HepG2 (cell line): ENCODE measurements around the gene SEC63. TPM values are rescaled to one million over a fixed set of nuclear protein-coding genes. Genes with fewer than 3 reads are reported as not detected.
A peak's percentile ranks its signal among the peaks of the same experiment; 100 is the strongest.

Source experiments
- ETV6 ChIP-seq: sonication (generic); formaldehyde crosslinking; conservative IDR thresholded peaks from 2 replicates; pipeline ENCODE4 v1.4.0; 2020; ENCODE audit warnings: missing genetic modification reagents
- FOXA3 ChIP-seq: IDR thresholded peaks from 2 replicates; pipeline ENCODE4 v1.6.1; 2016; ENCODE audit warnings: missing genetic modification reagents, missing compliant biosample characterization
- NR2F1 ChIP-seq, 2 experiments: fragments of 450-650 bp in 1 of 2; formaldehyde crosslinking in 1 of 2; IDR thresholded peaks; 2 replicates each; pipeline versions ENCODE4 v1.5.0 to v1.6.1; 2016 to 2020; ENCODE audit warnings: mild to moderate bottlenecking in 1 of 2, missing compliant biosample characterization in 1 of 2, missing genetic modification reagents in 1 of 2, moderate library complexity in 1 of 2
- PHF5A ChIP-seq: IDR thresholded peaks from one replicate; pipeline ENCODE4 v1.6.1; 2018; ENCODE audit warnings: low read depth, missing genetic modification reagents; ENCODE audit not compliant: unreplicated experiment
- SOX5 ChIP-seq: IDR thresholded peaks from 2 replicates; pipeline ENCODE4 v1.6.1; 2016; ENCODE audit warnings: borderline replicate concordance
- THYN1 ChIP-seq: sonication (generic); formaldehyde crosslinking; IDR thresholded peaks from 2 replicates; pipeline ENCODE4 v1.8.1; 2023; ENCODE audit warnings: low read depth, mild to moderate bottlenecking, moderate library complexity, missing genetic modification reagents, borderline replicate concordance
- ZFP36L2 ChIP-seq: sonication (generic); formaldehyde crosslinking; IDR thresholded peaks from 2 replicates; pipeline ENCODE4 v1.4.0; 2020; ENCODE audit warnings: missing genetic modification reagents
- ZNF274 ChIP-seq: sonication (generic); formaldehyde crosslinking; IDR thresholded peaks from 2 replicates; pipeline ENCODE4 v1.5.1; 2020; ENCODE audit warnings: mild to moderate bottlenecking, missing genetic modification reagents
- ZNF713 ChIP-seq: sonication (generic); formaldehyde crosslinking; IDR thresholded peaks from 2 replicates; pipeline ENCODE4 v1.4.0; 2020; ENCODE audit warnings: mild to moderate bottlenecking, missing genetic modification reagents
- ZNF746 ChIP-seq: sonication (generic); formaldehyde crosslinking; IDR thresholded peaks from 2 replicates; pipeline ENCODE4 v1.8.0; 2022; ENCODE audit warnings: mild to moderate bottlenecking, missing genetic modification reagents
- ZSCAN31 ChIP-seq: sonication (generic); formaldehyde crosslinking; IDR thresholded peaks from 2 replicates; pipeline ENCODE4 v1.5.0; 2020; ENCODE audit warnings: low read depth, mild to moderate bottlenecking, missing genetic modification reagents
- polyA plus RNA-seq, 8 experiments: library from polyadenylated mRNA; depleted of rRNA in 3 of 8; stranded (reverse) in 7 of 8; unstranded in 1 of 8; fragments of >200 nt; fragmentation: Illumina TruSeq in 4 of 8; extraction: Trizol in 4 of 8; gene quantifications; 2 replicates each; pipeline versions ENCODE4 v1.2.1 to v1.2.3, GENCODE V29; 2011 to 2016; ENCODE audit warnings: low read depth in 4 of 8, missing spikeins in 1 of 8, mixed read lengths in 1 of 8; ENCODE audit not compliant: insufficient read depth in 1 of 8
- total RNA-seq, 5 experiments: library from RNA; depleted of rRNA; stranded (reverse); fragments of >200 nt; fragmentation: Illumina TruSeq; extraction: Trizol; gene quantifications; 2 replicates each; pipeline ENCODE4 v1.2.3, GENCODE V29; 2016; ENCODE audit warnings: low read depth in 1 of 5
- TF ChIP-seq, protein P1 (sequence below): sonication (generic); formaldehyde crosslinking; IDR thresholded peaks from 2 replicates; pipeline ENCODE4 v1.4.0; 2020; ENCODE audit warnings: mild to moderate bottlenecking, missing genetic modification reagents, borderline replicate concordance
- TF ChIP-seq, protein P2 (sequence below): sonication (generic); formaldehyde crosslinking; IDR thresholded peaks from 2 replicates; pipeline ENCODE4 v1.4.0; 2020; ENCODE audit warnings: missing genetic modification reagents
- TF ChIP-seq, protein P3 (sequence below): sonication (generic); formaldehyde crosslinking; IDR thresholded peaks from 2 replicates; pipeline ENCODE4 v1.5.0; 2020; ENCODE audit warnings: mild to moderate bottlenecking, missing genetic modification reagents
- TF ChIP-seq, protein P4 (sequence below): sonication (generic); formaldehyde crosslinking; IDR thresholded peaks from 2 replicates; pipeline ENCODE4 v1.4.0; 2020; ENCODE audit warnings: missing genetic modification reagents, mild to moderate bottlenecking, borderline replicate concordance
- TF ChIP-seq, protein P5 (sequence below): sonication (generic); formaldehyde crosslinking; conservative IDR thresholded peaks from 2 replicates; pipeline ENCODE4 v1.8.0; 2022; ENCODE audit warnings: missing genetic modification reagents

SEC63 gene
- total and polyA plus RNA-seq, 2 of the 13 experiments (the other 11 are each of a cell fraction or from before 2014, with no cell fraction given): 20.2 to 45.9 TPM

DNA sequence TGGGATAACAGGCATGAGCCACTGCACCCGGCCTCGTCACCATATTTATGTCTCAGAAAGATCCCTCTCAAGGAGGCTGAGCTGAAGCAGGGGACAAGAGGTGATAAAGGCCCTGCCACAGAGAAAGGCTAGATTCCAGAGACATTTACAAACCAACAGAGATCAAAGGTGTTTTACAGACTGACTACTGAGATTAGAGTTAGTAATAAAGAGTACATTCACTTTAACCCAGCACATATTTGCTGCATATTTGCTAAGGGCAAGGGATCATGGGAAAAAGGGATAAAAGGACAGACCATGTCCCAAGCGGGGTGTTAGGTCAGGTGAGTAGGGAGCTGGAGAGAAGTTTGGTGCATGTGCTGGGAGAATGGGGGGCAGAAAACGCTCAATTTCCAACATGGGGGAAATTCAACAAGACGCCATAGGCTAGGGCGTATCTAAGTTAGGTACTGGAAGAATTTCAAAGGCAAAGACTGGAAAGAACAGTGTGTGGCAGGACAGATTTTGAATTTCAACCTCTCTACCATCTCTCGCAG is 43.8 kb upstream of the SEC63 start (continued):
- TF ChIP-seq, protein P1, sequence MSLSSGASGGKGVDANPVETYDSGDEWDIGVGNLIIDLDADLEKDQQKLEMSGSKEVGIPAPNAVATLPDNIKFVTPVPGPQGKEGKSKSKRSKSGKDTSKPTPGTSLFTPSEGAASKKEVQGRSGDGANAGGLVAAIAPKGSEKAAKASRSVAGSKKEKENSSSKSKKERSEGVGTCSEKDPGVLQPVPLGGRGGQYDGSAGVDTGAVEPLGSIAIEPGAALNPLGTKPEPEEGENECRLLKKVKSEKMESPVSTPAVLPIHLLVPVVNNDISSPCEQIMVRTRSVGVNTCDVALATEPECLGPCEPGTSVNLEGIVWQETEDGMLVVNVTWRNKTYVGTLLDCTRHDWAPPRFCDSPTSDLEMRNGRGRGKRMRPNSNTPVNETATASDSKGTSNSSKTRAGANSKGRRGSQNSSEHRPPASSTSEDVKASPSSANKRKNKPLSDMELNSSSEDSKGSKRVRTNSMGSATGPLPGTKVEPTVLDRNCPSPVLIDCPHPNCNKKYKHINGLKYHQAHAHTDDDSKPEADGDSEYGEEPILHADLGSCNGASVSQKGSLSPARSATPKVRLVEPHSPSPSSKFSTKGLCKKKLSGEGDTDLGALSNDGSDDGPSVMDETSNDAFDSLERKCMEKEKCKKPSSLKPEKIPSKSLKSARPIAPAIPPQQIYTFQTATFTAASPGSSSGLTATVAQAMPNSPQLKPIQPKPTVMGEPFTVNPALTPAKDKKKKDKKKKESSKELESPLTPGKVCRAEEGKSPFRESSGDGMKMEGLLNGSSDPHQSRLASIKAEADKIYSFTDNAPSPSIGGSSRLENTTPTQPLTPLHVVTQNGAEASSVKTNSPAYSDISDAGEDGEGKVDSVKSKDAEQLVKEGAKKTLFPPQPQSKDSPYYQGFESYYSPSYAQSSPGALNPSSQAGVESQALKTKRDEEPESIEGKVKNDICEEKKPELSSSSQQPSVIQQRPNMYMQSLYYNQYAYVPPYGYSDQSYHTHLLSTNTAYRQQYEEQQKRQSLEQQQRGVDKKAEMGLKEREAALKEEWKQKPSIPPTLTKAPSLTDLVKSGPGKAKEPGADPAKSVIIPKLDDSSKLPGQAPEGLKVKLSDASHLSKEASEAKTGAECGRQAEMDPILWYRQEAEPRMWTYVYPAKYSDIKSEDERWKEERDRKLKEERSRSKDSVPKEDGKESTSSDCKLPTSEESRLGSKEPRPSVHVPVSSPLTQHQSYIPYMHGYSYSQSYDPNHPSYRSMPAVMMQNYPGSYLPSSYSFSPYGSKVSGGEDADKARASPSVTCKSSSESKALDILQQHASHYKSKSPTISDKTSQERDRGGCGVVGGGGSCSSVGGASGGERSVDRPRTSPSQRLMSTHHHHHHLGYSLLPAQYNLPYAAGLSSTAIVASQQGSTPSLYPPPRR (CRISPR knock-in tag): peak; percentile 51; the same call in 1 of the 2 replicates
- TF ChIP-seq ETV6 (no peak), ZNF274 (CRISPR knock-in tag) (no peak), ZSCAN31 (CRISPR knock-in tag) (no peak), FOXA3 (CRISPR knock-in tag) (peak; percentile 75), ZNF713 (CRISPR knock-in tag) (no peak), NR2F1 (CRISPR knock-in tag; IDR thresholded peaks at IDR 0.05) (peak in 1 of 2 experiments; percentile 59; a peak in 2 of 4 replicates), SOX5 (CRISPR knock-in tag) (peak; percentile 74; the same call in 1 of the 2 replicates), ZFP36L2 (CRISPR knock-in tag) (no peak), THYN1 (no peak), PHF5A (CRISPR knock-in tag) (no peak), ZNF746 (no peak)
- TF ChIP-seq, protein P2, sequence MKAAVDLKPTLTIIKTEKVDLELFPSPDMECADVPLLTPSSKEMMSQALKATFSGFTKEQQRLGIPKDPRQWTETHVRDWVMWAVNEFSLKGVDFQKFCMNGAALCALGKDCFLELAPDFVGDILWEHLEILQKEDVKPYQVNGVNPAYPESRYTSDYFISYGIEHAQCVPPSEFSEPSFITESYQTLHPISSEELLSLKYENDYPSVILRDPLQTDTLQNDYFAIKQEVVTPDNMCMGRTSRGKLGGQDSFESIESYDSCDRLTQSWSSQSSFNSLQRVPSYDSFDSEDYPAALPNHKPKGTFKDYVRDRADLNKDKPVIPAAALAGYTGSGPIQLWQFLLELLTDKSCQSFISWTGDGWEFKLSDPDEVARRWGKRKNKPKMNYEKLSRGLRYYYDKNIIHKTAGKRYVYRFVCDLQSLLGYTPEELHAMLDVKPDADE: no peak
- TF ChIP-seq, protein P3, sequence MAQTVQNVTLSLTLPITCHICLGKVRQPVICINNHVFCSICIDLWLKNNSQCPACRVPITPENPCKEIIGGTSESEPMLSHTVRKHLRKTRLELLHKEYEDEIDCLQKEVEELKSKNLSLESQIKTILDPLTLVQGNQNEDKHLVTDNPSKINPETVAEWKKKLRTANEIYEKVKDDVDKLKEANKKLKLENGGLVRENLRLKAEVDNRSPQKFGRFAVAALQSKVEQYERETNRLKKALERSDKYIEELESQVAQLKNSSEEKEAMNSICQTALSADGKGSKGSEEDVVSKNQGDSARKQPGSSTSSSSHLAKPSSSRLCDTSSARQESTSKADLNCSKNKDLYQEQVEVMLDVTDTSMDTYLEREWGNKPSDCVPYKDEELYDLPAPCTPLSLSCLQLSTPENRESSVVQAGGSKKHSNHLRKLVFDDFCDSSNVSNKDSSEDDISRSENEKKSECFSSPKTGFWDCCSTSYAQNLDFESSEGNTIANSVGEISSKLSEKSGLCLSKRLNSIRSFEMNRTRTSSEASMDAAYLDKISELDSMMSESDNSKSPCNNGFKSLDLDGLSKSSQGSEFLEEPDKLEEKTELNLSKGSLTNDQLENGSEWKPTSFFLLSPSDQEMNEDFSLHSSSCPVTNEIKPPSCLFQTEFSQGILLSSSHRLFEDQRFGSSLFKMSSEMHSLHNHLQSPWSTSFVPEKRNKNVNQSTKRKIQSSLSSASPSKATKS (CRISPR knock-in tag): no peak
- TF ChIP-seq, protein P4, sequence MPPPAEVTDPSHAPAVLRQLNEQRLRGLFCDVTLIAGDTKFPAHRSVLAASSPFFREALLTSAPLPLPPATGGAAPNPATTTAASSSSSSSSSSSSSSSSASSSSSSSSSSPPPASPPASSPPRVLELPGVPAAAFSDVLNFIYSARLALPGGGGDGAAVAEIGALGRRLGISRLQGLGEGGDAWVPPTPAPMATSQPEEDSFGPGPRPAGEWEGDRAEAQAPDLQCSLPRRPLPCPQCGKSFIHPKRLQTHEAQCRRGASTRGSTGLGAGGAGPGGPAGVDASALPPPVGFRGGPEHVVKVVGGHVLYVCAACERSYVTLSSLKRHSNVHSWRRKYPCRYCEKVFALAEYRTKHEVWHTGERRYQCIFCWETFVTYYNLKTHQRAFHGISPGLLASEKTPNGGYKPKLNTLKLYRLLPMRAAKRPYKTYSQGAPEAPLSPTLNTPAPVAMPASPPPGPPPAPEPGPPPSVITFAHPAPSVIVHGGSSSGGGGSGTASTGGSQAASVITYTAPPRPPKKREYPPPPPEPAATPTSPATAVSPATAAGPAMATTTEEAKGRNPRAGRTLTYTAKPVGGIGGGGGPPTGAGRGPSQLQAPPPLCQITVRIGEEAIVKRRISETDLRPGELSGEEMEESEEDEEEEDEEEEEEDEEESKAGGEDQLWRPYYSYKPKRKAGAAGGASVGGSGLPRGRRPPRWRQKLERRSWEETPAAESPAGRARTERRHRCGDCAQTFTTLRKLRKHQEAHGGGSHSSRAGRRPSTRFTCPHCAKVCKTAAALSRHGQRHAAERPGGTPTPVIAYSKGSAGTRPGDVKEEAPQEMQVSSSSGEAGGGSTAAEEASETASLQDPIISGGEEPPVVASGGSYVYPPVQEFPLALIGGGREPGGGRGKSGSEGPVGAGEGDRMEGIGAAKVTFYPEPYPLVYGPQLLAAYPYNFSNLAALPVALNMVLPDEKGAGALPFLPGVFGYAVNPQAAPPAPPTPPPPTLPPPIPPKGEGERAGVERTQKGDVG: no peak
- TF ChIP-seq, protein P5, sequence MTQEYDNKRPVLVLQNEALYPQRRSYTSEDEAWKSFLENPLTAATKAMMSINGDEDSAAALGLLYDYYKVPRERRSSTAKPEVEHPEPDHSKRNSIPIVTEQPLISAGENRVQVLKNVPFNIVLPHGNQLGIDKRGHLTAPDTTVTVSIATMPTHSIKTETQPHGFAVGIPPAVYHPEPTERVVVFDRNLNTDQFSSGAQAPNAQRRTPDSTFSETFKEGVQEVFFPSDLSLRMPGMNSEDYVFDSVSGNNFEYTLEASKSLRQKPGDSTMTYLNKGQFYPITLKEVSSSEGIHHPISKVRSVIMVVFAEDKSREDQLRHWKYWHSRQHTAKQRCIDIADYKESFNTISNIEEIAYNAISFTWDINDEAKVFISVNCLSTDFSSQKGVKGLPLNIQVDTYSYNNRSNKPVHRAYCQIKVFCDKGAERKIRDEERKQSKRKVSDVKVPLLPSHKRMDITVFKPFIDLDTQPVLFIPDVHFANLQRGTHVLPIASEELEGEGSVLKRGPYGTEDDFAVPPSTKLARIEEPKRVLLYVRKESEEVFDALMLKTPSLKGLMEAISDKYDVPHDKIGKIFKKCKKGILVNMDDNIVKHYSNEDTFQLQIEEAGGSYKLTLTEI (CRISPR knock-in tag): no peak
